Esophagus squamous epithelium (tissue), 5 donors: ENCODE measurements around the gene KIRREL1. TPM values are rescaled to one million over a fixed set of nuclear protein-coding genes. Genes with fewer than 3 reads are reported as not detected.
A peak's percentile ranks its signal among the peaks of the same experiment; 100 is the strongest.

Experiments used
- DNase-seq: peaks from one replicate; lab custom pipeline; 2025; lab: John Stamatoyannopoulos, UW
- H3K27ac ChIP-seq, 4 donors: fragments of 200-600 bp; sonication (generic); one replicate each; pipeline ENCODE4 v1.5.1; 2016 to 2019; ENCODE audit warnings: mild to moderate bottlenecking in 1 of 4
- H3K27me3 ChIP-seq, 4 donors: fragments of 200-600 bp; sonication (generic); 1 replicate in 3 of 4; 2 replicates in 1 of 4; pipeline versions ENCODE4 v1.5.1 to v1.6.0; 2017 to 2021; ENCODE audit warnings: antibody characterized with exemption in 1 of 4
- H3K36me3 ChIP-seq, 3 donors: fragments of 200-600 bp; sonication (generic); one replicate each; pipeline ENCODE4 v1.5.1; 2016 to 2019
- H3K4me1 ChIP-seq, 3 donors: fragments of 200-600 bp; sonication (generic); one replicate each; pipeline ENCODE4 v1.5.1; 2017 to 2019
- H3K4me3 ChIP-seq, 4 donors: fragments of 200-600 bp; sonication (generic); 1 replicate in 3 of 4; 2 replicates in 1 of 4; pipeline ENCODE4 v1.5.1; 2016 to 2019; ENCODE audit warnings: mild to moderate bottlenecking in 2 of 4, moderate library complexity in 1 of 4
- H3K9me3 ChIP-seq, 3 donors: fragments of 200-600 bp; sonication (generic); one replicate each; pipeline ENCODE4 v1.5.1; 2016 to 2019
- POLR2A ChIP-seq, 4 donors: fragments of 450-650 bp; IDR thresholded peaks; one replicate each; pipeline ENCODE4 v1.6.1; 2017; ENCODE audit warnings: antibody characterized with exemption in 4 of 4, mild to moderate bottlenecking in 4 of 4, moderate library complexity in 3 of 4
- WGBS, 2 donors: methylation state at CpG; one replicate each; pipeline ENCODE4 v1.1.5; 2018; 5-methylcytosine and 5-hydroxymethylcytosine counted together
- intact Hi-C: fragments of 100-400 bp; cut with DNase I; formaldehyde crosslinking; loops from one replicate; pipeline ENCODE4 v1.15.0; 2022
- total RNA-seq, 4 donors: library from RNA; depleted of rRNA; stranded (reverse); fragments of >200 nt; gene quantifications; one replicate each; pipeline ENCODE4 v1.1.0, GENCODE V29; 2016
- TF ChIP-seq, protein P1 (sequence below), 6 experiments: fragments of 450-650 bp in 4 of 6; fragments of 200-600 bp in 2 of 6; sonication (generic) in 2 of 6; IDR thresholded peaks; one replicate each; pipeline ENCODE4 v1.5.1; 2016 to 2019; ENCODE audit warnings: antibody characterized with exemption in 6 of 6, mild to moderate bottlenecking in 4 of 6, moderate library complexity in 4 of 6
- donor health status: DM: yes; HTN: yes; CAD: no.

Gene KIRREL1
- total RNA-seq, 4 donors from 2014 or later = 3.6 to 18.9 (median 15.2) TPM

GRCh38 chr1:158116311-158117167, 123.1 kb downstream of the KIRREL1 start:
- H3K27me3 ChIP-seq = peaks cover 0 to 90% (median 0%) of the 10 kb centered on the region in 4 donors
- intact Hi-C loops = loop anchor here (5.0 kb wide), 1 partner anchor 149 kb away; no protein-coding TSS in a partner anchor
- WGBS, 2 donors = 75 to 89% methylated on average over 7 to 10 of the region's 10 CpGs

GRCh38 chr1:158117854-158118704, 124.6 kb downstream of the KIRREL1 start:
- Histone ChIP-seq H3K9me3 (no peaks in the 10 kb centered on the region), H3K36me3 (no peaks in the 10 kb centered on the region), H3K27me3 (peaks cover 0 to 82% (median 0%) of the 10 kb centered on the region in 4 donors), H3K4me1 (peaks cover 8 to 19% (median 15%) of the 10 kb centered on the region in 3 donors), H3K4me3 (peak overlapping the region in 3 of 4 donors; percentile 17 to 48 (median 22)), H3K27ac (no peak overlapping the region)
- WGBS, 2 donors = 6 to 8% methylated on average over 16 to 21 of the region's 22 CpGs
- intact Hi-C loops = loop anchor here (5.0 kb wide), 1 partner anchor 151 kb away; no protein-coding TSS in a partner anchor
- no peak for DNase-seq
- TF ChIP-seq, protein P1, sequence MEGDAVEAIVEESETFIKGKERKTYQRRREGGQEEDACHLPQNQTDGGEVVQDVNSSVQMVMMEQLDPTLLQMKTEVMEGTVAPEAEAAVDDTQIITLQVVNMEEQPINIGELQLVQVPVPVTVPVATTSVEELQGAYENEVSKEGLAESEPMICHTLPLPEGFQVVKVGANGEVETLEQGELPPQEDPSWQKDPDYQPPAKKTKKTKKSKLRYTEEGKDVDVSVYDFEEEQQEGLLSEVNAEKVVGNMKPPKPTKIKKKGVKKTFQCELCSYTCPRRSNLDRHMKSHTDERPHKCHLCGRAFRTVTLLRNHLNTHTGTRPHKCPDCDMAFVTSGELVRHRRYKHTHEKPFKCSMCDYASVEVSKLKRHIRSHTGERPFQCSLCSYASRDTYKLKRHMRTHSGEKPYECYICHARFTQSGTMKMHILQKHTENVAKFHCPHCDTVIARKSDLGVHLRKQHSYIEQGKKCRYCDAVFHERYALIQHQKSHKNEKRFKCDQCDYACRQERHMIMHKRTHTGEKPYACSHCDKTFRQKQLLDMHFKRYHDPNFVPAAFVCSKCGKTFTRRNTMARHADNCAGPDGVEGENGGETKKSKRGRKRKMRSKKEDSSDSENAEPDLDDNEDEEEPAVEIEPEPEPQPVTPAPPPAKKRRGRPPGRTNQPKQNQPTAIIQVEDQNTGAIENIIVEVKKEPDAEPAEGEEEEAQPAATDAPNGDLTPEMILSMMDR (IDR thresholded peaks at IDR 0.05) = peak; percentile 13 to 58 (median 37)
- no peak for TF ChIP-seq POLR2A (IDR thresholded peaks at IDR 0.05)

More at GRCh38 chr1:158116311-158117167, 123.1 kb downstream of the KIRREL1 start:
- no peak for TF ChIP-seq POLR2A (IDR thresholded peaks at IDR 0.05)
- TF ChIP-seq, protein P1 (IDR thresholded peaks at IDR 0.05) = no peak
- H3K9me3 ChIP-seq = no peaks in the 10 kb centered on the region
- no peaks in the 10 kb centered on the region for H3K36me3 ChIP-seq
- H3K4me1 ChIP-seq = peaks cover 8 to 22% (median 16%) of the 10 kb centered on the region in 3 donors
- no peak for DNase-seq
- H3K27ac ChIP-seq = no peak overlapping the region
- H3K4me3 ChIP-seq = no peak overlapping the region

DNA sequence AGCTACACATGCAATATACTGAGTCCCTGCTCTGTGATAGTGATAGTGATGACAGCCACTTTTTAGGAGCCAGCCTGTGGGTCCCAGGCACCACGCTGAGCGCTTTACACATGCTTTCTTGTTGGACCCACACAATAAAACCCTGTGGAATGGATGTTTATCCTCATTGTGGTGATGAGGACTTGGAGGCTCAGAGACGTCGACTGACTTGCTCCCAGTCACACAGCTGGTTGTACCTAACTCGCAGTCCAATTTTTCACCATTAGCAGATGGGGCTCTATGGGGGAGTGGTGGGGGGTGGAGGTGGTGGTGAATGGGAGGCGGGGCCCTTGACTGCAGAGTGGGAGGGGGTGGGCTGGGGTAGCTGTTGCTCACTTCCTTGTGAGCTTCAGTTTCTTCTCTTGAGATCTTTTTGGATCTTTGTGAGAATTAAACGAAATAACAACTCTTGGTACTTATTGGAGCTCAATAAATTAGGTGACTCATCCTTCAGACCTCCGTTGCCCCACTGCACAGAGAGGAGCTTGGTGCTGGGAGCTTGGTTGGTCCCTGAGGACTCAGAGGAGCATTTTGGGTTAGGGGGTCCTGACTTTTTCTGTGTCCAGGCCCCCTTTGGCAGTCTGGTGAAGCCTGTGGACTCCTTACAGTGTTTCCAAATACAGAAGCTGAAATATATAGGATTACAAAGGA, 125.4 kb downstream of the KIRREL1 start:
- H3K27ac ChIP-seq = no peak overlapping the region
- no peak for TF ChIP-seq POLR2A (IDR thresholded peaks at IDR 0.05)
- TF ChIP-seq, protein P1 (IDR thresholded peaks at IDR 0.05) = no peak
- WGBS, 2 donors = 73 to 79% methylated on average over 7 of the region's 8 CpGs
- DNase-seq = no peak
- H3K9me3 ChIP-seq = no peaks in the 10 kb centered on the region
- no peaks in the 10 kb centered on the region for H3K36me3 ChIP-seq
- peaks cover 0 to 74% (median 0%) of the 10 kb centered on the region in 4 donors for H3K27me3 ChIP-seq
- no peak overlapping the region for H3K4me3 ChIP-seq
- H3K4me1 ChIP-seq = peaks cover 8 to 13% (median 8%) of the 10 kb centered on the region in 3 donors
- intact Hi-C loops = loop anchor here (5.0 kb wide), 1 partner anchor 152 kb away; no protein-coding TSS in a partner anchor

DNA sequence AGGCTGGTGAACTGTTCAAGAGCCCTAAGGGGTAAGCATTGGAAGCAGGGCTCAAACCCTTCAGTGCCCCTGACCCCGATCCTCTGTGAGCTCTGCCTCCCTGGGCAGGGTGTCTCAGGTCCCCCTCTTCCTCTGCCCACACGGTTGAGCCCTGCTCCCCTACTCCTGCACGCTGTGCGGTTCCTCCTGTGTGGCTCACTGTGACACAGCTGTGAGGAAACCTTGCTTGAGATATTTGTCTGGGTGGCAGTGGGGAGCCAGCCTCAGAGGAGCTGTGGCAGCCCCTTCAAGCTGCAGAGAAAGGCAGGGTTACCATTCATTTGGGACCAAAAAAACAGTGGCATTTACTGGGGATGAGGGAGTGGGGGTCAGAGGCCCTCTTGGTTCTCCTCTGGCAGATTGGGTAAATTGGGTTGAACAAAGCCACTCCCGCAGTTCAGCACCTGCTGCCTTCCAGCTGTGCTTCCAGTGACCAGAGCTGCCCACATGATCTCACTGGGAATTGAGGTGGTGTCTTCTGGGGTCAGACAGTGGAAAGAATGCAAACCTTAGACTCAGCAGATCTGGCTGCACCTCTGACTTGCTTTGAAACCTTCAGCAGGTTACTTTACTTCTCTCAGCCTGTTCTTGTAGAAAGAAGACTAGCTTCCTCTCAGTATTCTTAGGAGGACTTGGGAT, 126.7 kb downstream of the KIRREL1 start:
- H3K27ac ChIP-seq = no peak overlapping the region
- no peaks in the 10 kb centered on the region for H3K36me3 ChIP-seq
- no peaks in the 10 kb centered on the region for H3K9me3 ChIP-seq
- no peak for TF ChIP-seq POLR2A (IDR thresholded peaks at IDR 0.05)
- TF ChIP-seq, protein P1 (IDR thresholded peaks at IDR 0.05) = no peak
- DNase-seq = no peak
- intact Hi-C loops = loop anchor here (5.0 kb wide), 1 partner anchor 153 kb away; no protein-coding TSS in a partner anchor
- peaks cover 8 to 22% (median 8%) of the 10 kb centered on the region in 3 donors for H3K4me1 ChIP-seq
- H3K27me3 ChIP-seq = peaks cover 0 to 62% (median 0%) of the 10 kb centered on the region in 4 donors
- 68 to 76% methylated on average over 2 to 3 of the region's 5 CpGs for WGBS, 2 donors
- H3K4me3 ChIP-seq = no peak overlapping the region
